Inflammatory macrophage treated with lipopolysaccharide for 1 hour (primary cell): Measurements from ENCODE around the gene HOXB6.

Source experiments
- DNase-seq, 2 donors: peaks; one replicate each; pipeline ENCODE4 v3.0.0-alpha.2; 2020 to 2022

Gene HOXB6

GRCh38 chr17:48564188-48565021 is 40.4 kb downstream of the HOXB6 start:
- DNase-seq: no peak

- DNase-seq: no peak
Measured at GRCh38 chr17:48563867-48564187, 41.0 kb downstream of the HOXB6 start.

GRCh38 chr17:48563385-48563838 is 41.4 kb downstream of the HOXB6 start:
- no peak for DNase-seq

- DNase-seq: no peak
Measured at GRCh38 chr17:48562934-48563333, 41.9 kb downstream of the HOXB6 start.

- no peak for DNase-seq
Measured at GRCh38 chr17:48561884-48562810, 42.6 kb downstream of the HOXB6 start.

GRCh38 chr17:48559840-48560817 is 44.7 kb downstream of the HOXB6 start:
- no peak for DNase-seq

GRCh38 chr17:48559122-48559839 is 45.5 kb downstream of the HOXB6 start:
- no peak for DNase-seq

GRCh38 chr17:48558831-48559121 is 46.0 kb downstream of the HOXB6 start:
- no peak for DNase-seq

GRCh38 chr17:48558057-48558830 is 46.5 kb downstream of the HOXB6 start:
- no peak for DNase-seq

- no peak for DNase-seq
Measured at GRCh38 chr17:48556576-48557401, 48.0 kb downstream of the HOXB6 start.

GRCh38 chr17:48556229-48556575 is 48.6 kb downstream of the HOXB6 start:
- DNase-seq: no peak

- DNase-seq: no peak
Measured at GRCh38 chr17:48555258-48556228, 49.2 kb downstream of the HOXB6 start.

GRCh38 chr17:48554412-48555257 is 50.2 kb downstream of the HOXB6 start:
- no peak for DNase-seq

- no peak for DNase-seq
Measured at GRCh38 chr17:48553826-48554225, 51.0 kb downstream of the HOXB6 start.

GRCh38 chr17:48553190-48553547 is 51.6 kb downstream of the HOXB6 start:
- no peak for DNase-seq

GRCh38 chr17:48552466-48553189 is 52.2 kb downstream of the HOXB6 start:
- DNase-seq: no peak

GRCh38 chr17:48551596-48552465 is 53.0 kb downstream of the HOXB6 start:
- DNase-seq: no peak
